Testis (tissue), 2 donors: ENCODE data around the gene GLUL.

Experiments used
- POLR2A ChIP-seq: fragments of 450-650 bp; IDR thresholded peaks from one replicate; pipeline ENCODE4 v1.6.1; 2017; ENCODE audit warnings: antibody characterized with exemption, mild to moderate bottlenecking, moderate library complexity
- TF ChIP-seq, protein P1 (sequence below), 3 experiments: fragments of 450-650 bp in 2 of 3; fragments of 200-600 bp in 1 of 3; sonication (generic) in 1 of 3; IDR thresholded peaks; one replicate each; pipeline ENCODE4 v1.5.1; 2016 to 2019; ENCODE audit warnings: antibody characterized with exemption in 3 of 3, mild to moderate bottlenecking in 2 of 3, moderate library complexity in 1 of 3

DNA sequence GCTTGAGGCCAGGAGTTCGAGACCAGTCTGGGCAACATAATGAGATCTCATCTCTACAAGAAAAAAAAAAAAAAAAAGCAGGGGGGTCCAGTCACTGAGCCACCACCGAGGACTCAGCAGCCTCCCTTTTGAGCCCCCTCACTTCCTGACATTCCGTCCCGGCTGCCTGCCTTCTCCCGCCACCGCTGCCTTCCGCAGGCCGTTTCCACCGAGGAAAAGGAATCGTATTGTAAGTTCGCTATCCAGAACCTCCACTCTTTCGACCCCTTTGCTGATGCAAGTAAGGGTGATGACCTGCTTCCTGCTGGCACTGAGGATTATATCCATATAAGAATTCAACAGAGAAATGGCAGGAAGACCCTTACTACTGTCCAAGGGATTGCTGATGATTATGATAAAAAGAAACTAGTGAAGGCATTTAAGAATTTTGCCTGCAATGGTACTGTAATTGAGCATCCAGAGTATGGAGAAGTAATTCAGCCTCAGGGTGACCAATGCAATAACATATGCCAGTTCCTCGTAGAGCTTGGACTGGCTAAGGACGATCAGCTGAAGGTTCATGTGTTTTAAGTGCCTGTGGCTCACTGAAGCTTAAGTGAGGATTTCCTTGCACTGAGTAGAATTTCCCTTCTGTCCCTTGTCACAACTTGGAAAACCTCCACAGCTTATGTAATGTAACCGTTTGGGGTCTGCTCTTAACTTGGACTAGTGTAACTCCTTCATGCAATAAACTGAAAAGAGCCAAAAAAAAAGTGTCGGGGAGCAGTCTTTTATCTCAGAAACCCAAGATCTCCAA is 55.6 kb downstream of the GLUL start:
- TF ChIP-seq, protein P1, sequence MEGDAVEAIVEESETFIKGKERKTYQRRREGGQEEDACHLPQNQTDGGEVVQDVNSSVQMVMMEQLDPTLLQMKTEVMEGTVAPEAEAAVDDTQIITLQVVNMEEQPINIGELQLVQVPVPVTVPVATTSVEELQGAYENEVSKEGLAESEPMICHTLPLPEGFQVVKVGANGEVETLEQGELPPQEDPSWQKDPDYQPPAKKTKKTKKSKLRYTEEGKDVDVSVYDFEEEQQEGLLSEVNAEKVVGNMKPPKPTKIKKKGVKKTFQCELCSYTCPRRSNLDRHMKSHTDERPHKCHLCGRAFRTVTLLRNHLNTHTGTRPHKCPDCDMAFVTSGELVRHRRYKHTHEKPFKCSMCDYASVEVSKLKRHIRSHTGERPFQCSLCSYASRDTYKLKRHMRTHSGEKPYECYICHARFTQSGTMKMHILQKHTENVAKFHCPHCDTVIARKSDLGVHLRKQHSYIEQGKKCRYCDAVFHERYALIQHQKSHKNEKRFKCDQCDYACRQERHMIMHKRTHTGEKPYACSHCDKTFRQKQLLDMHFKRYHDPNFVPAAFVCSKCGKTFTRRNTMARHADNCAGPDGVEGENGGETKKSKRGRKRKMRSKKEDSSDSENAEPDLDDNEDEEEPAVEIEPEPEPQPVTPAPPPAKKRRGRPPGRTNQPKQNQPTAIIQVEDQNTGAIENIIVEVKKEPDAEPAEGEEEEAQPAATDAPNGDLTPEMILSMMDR (IDR thresholded peaks at IDR 0.05): no peak
- no peak for TF ChIP-seq POLR2A
